Activated naive CD4-positive, alpha-beta T cell treated with anti-CD3 and anti-CD28 coated beads, Interleukin-2, amount 10 ng/mL, durations not matched to agents 7 days and 5 days (primary cell): ENCODE results near the gene SORCS3.

Experiments used
- CTCF ChIA-PET: fragments of 350-600 bp; sonication (Branson Sonifier 250); formaldehyde crosslinking; loops from one replicate; lab custom pipeline; 2021; ENCODE audit warnings: antibody characterized with exemption; lab: Charles Lee
- DNase-seq: peaks from one replicate; pipeline ENCODE4 v3.0.0-alpha.2; 2020
- H3K27ac Mint-ChIP-seq: one replicate; pipeline ENCODE4 v1.8.0; 2021; ENCODE audit warnings: mild to moderate bottlenecking, moderate library complexity, mixed read lengths
- H3K27me3 Mint-ChIP-seq: one replicate; pipeline ENCODE4 v1.8.0; 2021; ENCODE audit warnings: mild to moderate bottlenecking, mixed read lengths
- H3K36me3 Mint-ChIP-seq: one replicate; pipeline ENCODE4 v1.8.0; 2021; ENCODE audit warnings: mixed read lengths
- H3K4me1 Mint-ChIP-seq: one replicate; pipeline ENCODE4 v1.8.0; 2021; ENCODE audit warnings: mixed read lengths
- H3K4me3 Mint-ChIP-seq: one replicate; pipeline ENCODE4 v1.8.0; 2021; ENCODE audit warnings: mild to moderate bottlenecking, moderate library complexity, mixed read lengths
- H3K9me3 Mint-ChIP-seq: one replicate; pipeline ENCODE4 v1.8.0; 2021; ENCODE audit warnings: mixed read lengths

Gene SORCS3

DNA sequence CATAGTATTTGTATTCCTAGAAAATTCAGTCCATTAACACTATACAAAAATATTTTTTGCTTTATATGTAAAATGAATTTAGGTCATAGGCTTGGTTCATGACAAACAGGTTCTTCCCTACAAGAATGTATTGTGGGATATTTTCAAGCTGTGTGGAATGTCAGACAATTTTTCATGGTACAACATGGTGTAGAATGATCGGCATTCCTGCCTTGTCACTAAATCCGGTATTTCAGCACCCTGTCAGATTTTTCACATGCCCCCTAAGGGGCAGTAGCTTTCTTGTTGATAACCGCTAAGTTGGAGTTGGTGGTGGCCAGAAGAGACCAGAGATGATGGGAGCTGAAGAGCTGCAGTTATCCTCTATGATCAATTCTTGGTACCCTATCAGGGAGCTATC is 154.3 kb downstream of the SORCS3 start:
- Mint-ChIP-seq H3K27ac (no peak overlapping the region), H3K4me1 (no peaks in the 10 kb centered on the region), H3K27me3 (no peaks in the 10 kb centered on the region), H3K36me3 (no peaks in the 10 kb centered on the region), H3K4me3 (no peak overlapping the region), H3K9me3 (peaks cover 3% of the 10 kb centered on the region)
- CTCF ChIA-PET = interaction anchor here (0.6 kb wide), 1 partner anchor 538 kb away, joined by 3 read pairs; no protein-coding TSS in a partner anchor
- DNase-seq = no peak

DNA sequence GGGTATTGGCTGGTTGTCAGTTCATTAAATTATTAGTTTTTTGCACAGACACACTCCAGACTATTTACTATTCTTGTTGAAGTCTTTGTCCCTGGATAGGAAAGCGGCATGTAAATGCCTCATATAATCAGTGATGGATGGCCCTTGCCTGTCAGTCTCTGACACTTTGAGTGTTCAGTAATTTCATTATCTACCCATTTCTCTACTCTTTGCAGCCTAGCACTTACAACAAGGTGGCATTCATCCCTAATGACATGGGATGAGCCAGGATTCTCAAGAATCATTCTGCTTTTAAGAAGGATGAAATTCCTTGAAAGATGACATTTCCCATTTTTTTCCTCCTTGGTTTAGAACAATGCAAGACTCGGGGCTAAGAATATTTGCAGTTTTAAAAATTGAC is 155.7 kb downstream of the SORCS3 start:
- CTCF ChIA-PET = no interaction called here
- Mint-ChIP-seq H3K27ac (no peak overlapping the region), H3K36me3 (no peaks in the 10 kb centered on the region), H3K27me3 (no peaks in the 10 kb centered on the region), H3K9me3 (peaks cover 3% of the 10 kb centered on the region), H3K4me1 (no peaks in the 10 kb centered on the region), H3K4me3 (no peak overlapping the region)
- no peak for DNase-seq

DNA sequence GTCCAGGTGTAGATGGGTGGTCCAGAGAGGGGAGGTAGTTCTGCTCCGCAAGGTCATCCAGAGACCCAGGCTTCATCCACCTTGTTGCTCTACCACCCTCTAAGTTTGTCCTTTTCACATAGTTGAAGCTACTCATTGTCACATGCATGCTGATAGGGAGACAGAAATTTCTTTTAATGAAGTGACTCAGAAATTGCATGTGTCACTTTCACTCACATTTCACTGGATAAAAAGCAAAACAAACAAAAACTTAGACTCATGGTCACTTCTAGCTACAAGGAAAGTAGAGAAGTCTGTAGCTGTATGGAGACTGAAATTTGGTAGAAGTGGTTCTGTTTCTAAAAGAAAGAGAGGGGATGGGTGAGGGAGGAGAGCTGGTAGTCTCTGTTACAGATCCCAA is 161.9 kb downstream of the SORCS3 start:
- CTCF ChIA-PET = no interaction called here
- no peak for DNase-seq
- Mint-ChIP-seq H3K4me1 (no peaks in the 10 kb centered on the region), H3K27me3 (no peaks in the 10 kb centered on the region), H3K9me3 (peaks cover 3% of the 10 kb centered on the region), H3K27ac (no peak overlapping the region), H3K36me3 (no peaks in the 10 kb centered on the region), H3K4me3 (no peak overlapping the region)

DNA sequence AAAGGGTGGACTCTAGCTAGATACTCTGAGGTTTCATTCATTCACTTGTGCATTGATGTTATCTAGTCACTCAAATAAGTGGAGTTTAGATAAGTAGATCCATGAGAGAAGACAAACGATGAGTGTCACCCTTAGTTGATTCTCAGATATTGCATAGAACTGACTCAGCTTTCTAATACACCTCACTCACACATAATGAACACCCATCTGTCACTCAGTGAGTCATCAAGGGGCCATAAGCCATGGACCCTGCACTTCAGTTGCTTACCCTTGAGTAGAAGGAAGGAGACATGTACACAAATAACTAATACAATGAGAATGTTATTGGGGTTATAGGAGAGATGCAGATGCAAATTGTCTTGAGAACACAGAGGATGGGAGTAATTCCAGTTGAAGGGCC is 163.8 kb downstream of the SORCS3 start:
- CTCF ChIA-PET = no interaction called here

DNA sequence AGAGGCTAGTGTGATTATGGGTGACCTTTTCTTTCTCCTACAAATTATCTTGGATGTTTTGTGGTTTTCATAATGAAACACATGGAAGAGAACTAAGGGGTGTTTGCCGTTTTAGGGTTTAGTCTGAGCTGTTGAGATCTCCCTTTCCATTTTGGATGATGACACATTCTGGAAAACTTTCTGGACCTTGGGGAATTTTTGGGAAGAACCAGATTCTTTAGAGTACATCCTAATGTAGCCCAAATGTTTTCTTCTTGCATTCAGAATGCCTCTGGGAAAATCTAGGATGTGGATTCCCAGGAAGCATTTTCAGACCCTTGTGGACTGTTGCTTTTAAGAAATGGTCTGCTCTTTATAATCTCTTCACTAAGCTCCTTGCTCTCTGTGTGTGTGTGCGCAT is 165.7 kb downstream of the SORCS3 start:
- H3K27ac Mint-ChIP-seq = no peak overlapping the region
- no peak for DNase-seq
- CTCF ChIA-PET = no interaction called here
- H3K9me3 Mint-ChIP-seq = no peaks in the 10 kb centered on the region
- H3K4me1 Mint-ChIP-seq = no peaks in the 10 kb centered on the region
- H3K36me3 Mint-ChIP-seq = no peaks in the 10 kb centered on the region
- H3K4me3 Mint-ChIP-seq = no peak overlapping the region
- no peaks in the 10 kb centered on the region for H3K27me3 Mint-ChIP-seq

More for the DNA sequence above, 163.8 kb downstream of the SORCS3 start:
- no peaks in the 10 kb centered on the region for H3K9me3 Mint-ChIP-seq
- no peaks in the 10 kb centered on the region for H3K27me3 Mint-ChIP-seq
- no peak overlapping the region for H3K4me3 Mint-ChIP-seq
- no peaks in the 10 kb centered on the region for H3K36me3 Mint-ChIP-seq
- no peak for DNase-seq
- H3K27ac Mint-ChIP-seq = no peak overlapping the region
- H3K4me1 Mint-ChIP-seq = no peaks in the 10 kb centered on the region

DNA sequence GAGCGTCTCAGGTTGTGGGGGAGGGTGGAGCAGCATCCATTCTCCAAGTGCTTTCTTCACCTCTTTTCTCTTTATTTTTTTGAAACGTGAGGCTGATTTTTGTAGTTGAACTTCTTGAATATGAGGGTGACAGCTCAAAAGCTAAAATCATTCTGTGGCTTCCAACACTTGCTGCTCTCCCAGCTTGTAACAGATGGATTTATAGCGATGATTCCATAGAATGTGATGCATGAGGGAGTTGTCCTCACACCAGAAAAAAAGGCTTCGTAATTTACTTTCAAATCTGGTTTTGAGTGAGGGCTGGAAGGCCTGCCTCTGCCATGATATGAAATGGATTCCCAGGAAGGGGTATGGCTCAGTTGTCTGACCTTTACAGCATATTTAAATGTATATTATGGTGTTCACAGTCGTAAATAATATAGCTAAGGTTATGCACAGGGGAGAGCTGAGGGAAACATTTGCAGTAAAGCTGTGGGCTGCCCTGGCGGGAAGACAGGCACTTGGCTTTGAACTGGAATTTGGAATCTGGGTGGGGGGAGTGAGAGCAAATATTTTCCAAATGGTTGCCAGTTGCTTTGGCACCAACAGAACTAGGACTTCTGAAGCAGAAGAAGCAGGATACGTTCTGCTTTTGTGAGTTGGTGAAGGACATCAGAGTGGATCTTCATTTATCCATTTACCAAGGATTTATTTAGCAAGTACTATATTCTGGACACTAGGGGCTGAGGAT is 166.7 kb downstream of the SORCS3 start:
- Mint-ChIP-seq H3K36me3 (no peaks in the 10 kb centered on the region), H3K4me1 (no peaks in the 10 kb centered on the region), H3K4me3 (no peak overlapping the region), H3K27ac (no peak overlapping the region), H3K27me3 (no peaks in the 10 kb centered on the region), H3K9me3 (no peaks in the 10 kb centered on the region)
- CTCF ChIA-PET = no interaction called here
- DNase-seq = no peak

DNA sequence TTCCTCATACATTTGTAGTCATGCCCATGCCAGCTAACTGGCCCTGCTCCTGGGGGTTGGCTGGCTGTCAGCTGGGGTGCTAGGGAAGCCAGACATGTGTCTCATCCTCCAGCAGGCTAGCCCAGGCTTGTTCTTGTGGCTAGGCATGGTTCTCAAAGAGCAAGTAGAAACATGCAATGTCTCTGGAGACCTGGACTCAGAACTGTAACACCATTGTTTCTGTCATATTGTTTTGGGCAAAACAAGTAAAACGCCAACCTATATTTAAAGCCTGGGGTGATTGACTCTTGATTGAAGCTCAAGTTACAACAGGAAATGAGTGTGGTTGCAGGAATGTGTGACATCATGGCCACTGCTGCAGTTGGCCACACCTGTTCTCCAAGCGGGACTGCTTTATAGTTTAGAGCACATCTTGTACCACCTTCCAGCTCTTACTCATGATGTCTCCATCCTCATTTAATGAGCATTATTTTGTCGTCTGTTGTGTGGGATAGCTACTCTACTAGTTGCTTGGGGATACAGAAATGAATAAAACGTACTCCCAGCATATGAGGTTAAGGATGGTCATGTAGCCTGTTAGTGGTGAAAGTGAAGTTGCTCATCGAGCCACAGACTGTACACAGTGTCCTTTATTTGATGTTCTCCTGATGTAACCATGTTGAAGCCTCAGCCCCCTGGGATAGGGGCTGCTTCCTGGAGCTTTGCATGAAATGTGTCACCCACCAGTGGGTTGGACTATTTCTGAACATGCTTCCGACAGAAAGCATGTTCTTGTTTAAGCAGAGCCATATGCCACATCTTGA is 168.4 kb downstream of the SORCS3 start:
- no peaks in the 10 kb centered on the region for H3K9me3 Mint-ChIP-seq
- CTCF ChIA-PET = no interaction called here
- no peak overlapping the region for H3K4me3 Mint-ChIP-seq
- no peaks in the 10 kb centered on the region for H3K36me3 Mint-ChIP-seq
- H3K27me3 Mint-ChIP-seq = no peaks in the 10 kb centered on the region
- DNase-seq = no peak
- no peaks in the 10 kb centered on the region for H3K4me1 Mint-ChIP-seq
- H3K27ac Mint-ChIP-seq = no peak overlapping the region

DNA sequence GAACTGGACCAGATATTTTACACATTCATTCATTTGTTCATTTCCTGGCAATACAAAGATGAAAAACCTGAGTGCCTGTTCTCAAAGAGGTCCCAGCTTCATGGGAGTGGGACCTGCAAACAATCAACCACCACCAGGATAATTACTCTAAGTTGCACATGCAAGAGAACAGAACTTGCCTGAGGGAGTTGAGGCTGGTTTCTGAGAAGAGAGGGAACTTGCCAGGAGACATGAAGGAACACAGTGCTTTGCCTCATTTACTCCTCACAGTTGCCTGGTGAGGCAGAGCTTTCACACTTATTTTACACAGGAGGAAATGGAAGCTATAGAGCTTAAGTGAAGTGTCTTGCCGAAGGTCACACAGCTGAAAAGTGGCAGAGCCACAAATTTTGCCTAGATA is 170.1 kb downstream of the SORCS3 start:
- Mint-ChIP-seq H3K27ac (no peak overlapping the region), H3K27me3 (no peaks in the 10 kb centered on the region), H3K4me1 (no peaks in the 10 kb centered on the region), H3K36me3 (no peaks in the 10 kb centered on the region), H3K9me3 (no peaks in the 10 kb centered on the region), H3K4me3 (no peak overlapping the region)
- DNase-seq = no peak
- CTCF ChIA-PET = no interaction called here

DNA sequence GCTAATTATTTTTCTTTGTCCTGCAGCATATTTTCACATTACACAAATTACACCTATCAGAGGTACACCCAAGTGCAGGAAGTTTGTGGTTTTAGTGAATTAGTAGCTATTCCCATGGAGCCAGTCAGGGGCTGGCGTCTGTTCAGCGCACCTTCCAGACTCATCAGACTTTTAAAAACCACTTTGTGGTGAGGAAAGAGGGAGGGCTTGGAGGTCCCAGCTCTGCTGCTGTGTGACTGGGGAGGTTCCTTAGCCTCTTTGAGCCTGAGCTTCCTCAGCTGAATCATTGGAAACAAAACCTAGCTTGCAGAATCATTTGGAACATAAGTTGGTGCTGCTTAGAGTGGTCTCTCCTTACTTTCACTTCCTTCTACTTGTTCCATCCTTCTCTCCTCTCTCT is 175.4 kb downstream of the SORCS3 start:
- Mint-ChIP-seq H3K4me1 (no peaks in the 10 kb centered on the region), H3K4me3 (no peak overlapping the region), H3K36me3 (no peaks in the 10 kb centered on the region), H3K9me3 (no peaks in the 10 kb centered on the region), H3K27ac (no peak overlapping the region), H3K27me3 (no peaks in the 10 kb centered on the region)
- CTCF ChIA-PET = no interaction called here
- no peak for DNase-seq

DNA sequence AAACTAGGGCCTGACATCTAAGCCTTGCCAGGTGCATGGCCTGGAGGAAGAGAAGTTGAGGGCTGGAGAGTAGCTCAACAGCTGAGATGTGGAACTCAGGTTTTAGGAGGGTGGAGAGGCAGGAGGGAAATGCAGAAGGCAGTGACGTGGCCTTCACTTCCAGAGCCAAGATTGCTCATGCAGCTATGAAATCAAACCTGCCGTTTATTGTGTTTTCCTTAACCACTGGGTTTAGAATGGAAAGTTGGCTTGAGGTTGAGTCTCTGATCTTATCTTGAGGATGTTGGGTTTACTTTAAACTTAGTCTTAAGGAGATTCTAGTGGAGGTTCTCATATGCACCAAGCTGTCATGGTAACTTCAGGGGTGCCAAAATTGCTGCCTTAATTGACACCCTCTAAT is 178.6 kb downstream of the SORCS3 start:
- Mint-ChIP-seq H3K4me3 (no peak overlapping the region), H3K27ac (no peak overlapping the region), H3K27me3 (no peaks in the 10 kb centered on the region), H3K9me3 (no peaks in the 10 kb centered on the region), H3K4me1 (no peaks in the 10 kb centered on the region), H3K36me3 (no peaks in the 10 kb centered on the region)
- no peak for DNase-seq
- CTCF ChIA-PET = no interaction called here

DNA sequence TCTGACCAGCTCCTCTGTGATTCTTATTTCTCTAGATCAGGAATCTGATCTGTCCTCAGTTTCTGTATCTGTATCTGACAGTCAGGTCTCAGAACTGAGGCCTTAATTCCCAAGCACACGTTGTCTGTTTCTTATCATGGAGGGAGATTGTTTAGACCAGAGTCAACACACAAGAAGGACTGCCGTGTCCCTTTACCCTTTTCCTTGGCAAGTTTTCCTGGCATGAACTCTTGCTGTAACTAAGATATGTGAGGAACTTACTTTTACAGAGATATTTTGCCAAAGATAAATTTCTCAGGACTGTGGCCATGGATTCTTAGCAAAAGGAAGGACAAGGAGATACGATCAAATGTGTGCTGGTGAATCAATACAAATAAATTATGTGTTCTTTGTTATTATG is 181.0 kb downstream of the SORCS3 start:
- Mint-ChIP-seq H3K36me3 (no peaks in the 10 kb centered on the region), H3K9me3 (no peaks in the 10 kb centered on the region), H3K4me3 (no peak overlapping the region), H3K4me1 (no peaks in the 10 kb centered on the region), H3K27ac (no peak overlapping the region), H3K27me3 (no peaks in the 10 kb centered on the region)
- no peak for DNase-seq
- CTCF ChIA-PET = no interaction called here

DNA sequence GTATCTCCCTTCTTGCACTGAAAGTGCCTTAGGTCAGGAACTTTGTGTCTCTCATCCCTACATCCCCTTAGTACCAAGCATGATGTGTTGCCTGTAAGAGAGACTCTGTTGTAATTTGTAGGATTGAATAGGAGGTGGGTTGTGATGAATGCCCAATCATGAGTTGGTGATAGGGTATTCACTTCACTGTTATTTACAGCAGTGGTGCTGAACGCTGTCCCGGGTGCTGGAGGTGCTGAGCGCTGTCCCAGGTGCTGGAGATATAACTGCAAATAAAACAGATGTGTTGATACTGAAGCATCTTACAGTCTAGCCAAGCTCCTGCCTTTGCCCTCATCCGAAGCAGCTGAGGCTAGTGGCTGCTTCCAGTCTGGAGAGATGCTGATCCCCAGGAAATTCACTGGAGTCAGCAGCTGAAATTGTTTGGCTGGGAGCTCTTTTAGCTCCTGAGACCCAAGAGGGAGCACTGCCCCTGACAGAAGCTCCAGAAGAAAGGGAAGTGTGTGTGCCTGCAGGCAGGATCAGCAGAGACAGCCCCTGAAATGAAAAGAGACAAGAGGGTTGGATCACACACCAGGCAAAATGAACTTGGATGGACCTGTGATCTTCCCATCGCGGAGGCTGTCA is 183.4 kb downstream of the SORCS3 start:
- Mint-ChIP-seq H3K9me3 (no peaks in the 10 kb centered on the region), H3K4me1 (no peaks in the 10 kb centered on the region), H3K27me3 (no peaks in the 10 kb centered on the region), H3K4me3 (no peak overlapping the region), H3K27ac (no peak overlapping the region), H3K36me3 (no peaks in the 10 kb centered on the region)
- DNase-seq = peak; percentile 61
- CTCF ChIA-PET = no interaction called here

DNA sequence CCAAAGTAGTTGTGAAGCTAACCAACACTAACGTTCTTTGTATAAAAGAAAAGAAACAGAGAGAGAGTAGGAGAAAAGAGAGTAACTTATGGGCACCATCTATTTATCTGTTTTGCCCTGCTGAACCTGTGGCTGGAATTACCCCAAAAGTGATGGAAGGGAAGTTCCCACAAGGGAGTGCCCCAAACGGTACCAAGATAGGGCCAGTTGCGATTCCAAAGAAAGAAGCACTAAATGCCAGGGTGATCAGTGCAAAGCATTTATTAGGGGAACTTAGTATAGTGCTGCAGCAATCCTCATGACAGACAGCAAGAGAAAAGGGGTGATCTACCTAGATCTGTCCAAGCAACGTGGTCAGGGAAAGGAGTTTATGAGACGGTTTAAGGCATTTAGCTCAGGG is 190.2 kb downstream of the SORCS3 start:
- no peak overlapping the region for H3K27ac Mint-ChIP-seq
- CTCF ChIA-PET = no interaction called here

DNA sequence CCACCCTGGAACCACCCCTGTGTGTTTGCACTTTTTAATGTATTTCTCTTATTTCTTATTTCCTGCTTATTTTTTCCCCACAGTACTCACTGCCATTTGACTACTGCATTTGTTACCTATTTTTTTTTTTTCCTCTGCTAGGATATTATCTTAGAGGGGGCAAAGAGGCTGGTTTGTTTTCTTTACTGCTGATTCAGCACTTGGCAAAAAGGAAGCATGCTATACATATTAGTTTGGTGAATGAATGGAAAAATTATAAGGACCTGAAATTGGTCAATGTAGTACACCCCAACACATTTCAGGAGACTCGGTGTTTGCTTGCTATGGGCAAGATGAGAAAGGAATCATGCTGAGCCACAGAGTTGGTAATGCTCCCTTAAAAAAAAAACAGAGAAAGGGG is 193.5 kb downstream of the SORCS3 start:
- Mint-ChIP-seq H3K4me3 (no peak overlapping the region), H3K9me3 (no peaks in the 10 kb centered on the region), H3K4me1 (no peaks in the 10 kb centered on the region), H3K27ac (no peak overlapping the region), H3K27me3 (no peaks in the 10 kb centered on the region), H3K36me3 (no peaks in the 10 kb centered on the region)
- DNase-seq = no peak
- CTCF ChIA-PET = no interaction called here

More for the DNA sequence above, 190.2 kb downstream of the SORCS3 start:
- no peaks in the 10 kb centered on the region for H3K27me3 Mint-ChIP-seq
- H3K36me3 Mint-ChIP-seq = no peaks in the 10 kb centered on the region
- H3K4me1 Mint-ChIP-seq = no peaks in the 10 kb centered on the region
- no peaks in the 10 kb centered on the region for H3K9me3 Mint-ChIP-seq
- H3K4me3 Mint-ChIP-seq = no peak overlapping the region
- DNase-seq = no peak

DNA sequence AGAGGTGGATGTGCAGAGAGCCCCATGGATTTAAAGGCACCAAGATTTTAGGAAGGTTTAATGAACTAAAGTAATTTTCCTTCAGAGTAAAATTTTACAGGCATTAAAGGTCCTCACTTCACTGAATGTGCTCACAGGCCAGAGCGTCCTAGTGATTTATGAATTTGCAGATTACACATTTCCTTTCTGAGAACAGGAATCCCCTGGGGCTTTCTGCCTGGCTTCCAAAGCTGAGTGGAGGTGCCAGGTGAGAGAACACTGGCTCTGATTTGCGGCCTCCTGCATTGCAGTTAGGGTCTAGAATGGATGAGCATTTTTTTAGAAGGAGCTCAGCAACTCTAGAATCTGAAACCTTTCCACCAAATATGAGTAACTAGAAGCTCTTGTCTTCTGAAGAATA is 194.3 kb downstream of the SORCS3 start:
- Mint-ChIP-seq H3K4me1 (no peaks in the 10 kb centered on the region), H3K9me3 (no peaks in the 10 kb centered on the region), H3K27me3 (no peaks in the 10 kb centered on the region), H3K36me3 (no peaks in the 10 kb centered on the region), H3K4me3 (no peak overlapping the region), H3K27ac (no peak overlapping the region)
- DNase-seq = no peak
- CTCF ChIA-PET = no interaction called here
